ENCODE results near the gene LAMA4.

The LAMA4 gene

GRCh38 chr6:112180095-112180820 is 74.1 kb downstream of the LAMA4 start:
- Histone ChIP-seq H3K4me1 (ENCODE audit: control insufficient read depth in 1 of 2, insufficient read depth in 2 of 2, low read length in 2 of 2) (peaks cover 0 to 9% of the 10 kb centered on the region in 2 donors), H3K27ac (ENCODE audit: low read length) (no peak overlapping the region), H3K36me3 (ENCODE audit: control insufficient read depth in 1 of 2, insufficient read depth in 2 of 2, low read length in 2 of 2) (peaks cover 16 to 27% of the 10 kb centered on the region in 2 donors), H3K9me3 (ENCODE audit: control insufficient read depth in 1 of 2, low read length in 2 of 2) (no peaks in the 10 kb centered on the region), H3K27me3 (ENCODE audit: low read depth, low read length) (no peaks in the 10 kb centered on the region), H3K4me3 (ENCODE audit: low read depth in 1 of 2, low read length in 2 of 2) (no peak overlapping the region)

DNA sequence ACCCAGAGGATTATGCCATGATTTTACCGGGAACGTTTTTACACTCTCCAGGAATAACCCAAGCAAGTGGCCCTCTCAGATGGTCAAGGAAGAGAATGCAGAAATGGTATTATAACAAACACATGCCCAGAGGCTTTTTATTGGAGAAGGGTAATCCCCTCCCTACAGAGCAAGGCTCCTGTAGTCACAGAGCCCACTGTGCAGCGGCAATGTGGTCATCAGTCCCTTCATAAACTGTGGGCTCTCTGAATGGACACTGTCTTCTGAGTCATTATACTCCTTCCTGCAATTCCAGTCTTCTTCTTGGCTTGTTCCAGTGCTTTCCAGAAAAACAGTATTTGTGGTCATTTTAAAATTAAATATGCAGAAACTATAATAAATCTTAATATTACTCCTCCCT is 74.7 kb downstream of the LAMA4 start:
- H3K36me3 ChIP-seq (ENCODE audit: control insufficient read depth in 1 of 2, insufficient read depth in 2 of 2, low read length in 2 of 2), result peaks cover 22 to 29% of the 10 kb centered on the region in 2 donors
- H3K4me1 ChIP-seq (ENCODE audit: control insufficient read depth in 1 of 2, insufficient read depth in 2 of 2, low read length in 2 of 2), result peaks cover 0 to 9% of the 10 kb centered on the region in 2 donors
- H3K27me3 ChIP-seq (ENCODE audit: low read depth, low read length), result no peaks in the 10 kb centered on the region
- H3K9me3 ChIP-seq (ENCODE audit: control insufficient read depth in 1 of 2, low read length in 2 of 2), result no peaks in the 10 kb centered on the region
- no peak overlapping the region for H3K27ac ChIP-seq (ENCODE audit: low read length)
- no peak overlapping the region for H3K4me3 ChIP-seq (ENCODE audit: low read depth in 1 of 2, low read length in 2 of 2)

DNA sequence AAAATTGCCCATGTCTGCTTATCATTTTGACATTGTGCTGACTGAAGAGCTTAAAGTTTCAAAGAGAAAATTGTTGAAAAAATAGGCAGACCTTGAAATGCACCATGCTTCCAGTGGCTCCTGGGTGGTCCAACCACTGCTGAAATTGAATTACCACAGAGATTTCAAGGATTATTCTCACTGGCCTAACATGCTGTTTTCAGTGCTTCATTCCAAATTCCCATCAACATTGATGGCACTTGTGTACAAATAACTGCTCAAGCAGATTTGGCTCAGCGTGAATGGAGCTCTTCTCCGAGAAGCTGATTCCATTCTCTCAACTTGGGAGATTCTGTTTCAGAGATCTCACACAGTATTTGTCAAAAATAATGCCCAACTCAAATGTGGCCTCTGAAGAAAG is 75.5 kb downstream of the LAMA4 start:
- Histone ChIP-seq H3K27ac (ENCODE audit: low read length) (no peak overlapping the region), H3K27me3 (ENCODE audit: low read depth, low read length) (no peaks in the 10 kb centered on the region), H3K4me1 (ENCODE audit: control insufficient read depth in 1 of 2, insufficient read depth in 2 of 2, low read length in 2 of 2) (peaks cover 0 to 9% of the 10 kb centered on the region in 2 donors), H3K36me3 (ENCODE audit: control insufficient read depth in 1 of 2, insufficient read depth in 2 of 2, low read length in 2 of 2) (peaks cover 27 to 37% of the 10 kb centered on the region in 2 donors), H3K9me3 (ENCODE audit: control insufficient read depth in 1 of 2, low read length in 2 of 2) (no peaks in the 10 kb centered on the region), H3K4me3 (ENCODE audit: low read depth in 1 of 2, low read length in 2 of 2) (no peak overlapping the region)

GRCh38 chr6:112177092-112177491 is 77.3 kb downstream of the LAMA4 start:
- H3K36me3 ChIP-seq (ENCODE audit: control insufficient read depth in 1 of 2, insufficient read depth in 2 of 2, low read length in 2 of 2), result peaks cover 35 to 51% of the 10 kb centered on the region in 2 donors
- H3K4me3 ChIP-seq (ENCODE audit: low read depth in 1 of 2, low read length in 2 of 2), result no peak overlapping the region

DNA sequence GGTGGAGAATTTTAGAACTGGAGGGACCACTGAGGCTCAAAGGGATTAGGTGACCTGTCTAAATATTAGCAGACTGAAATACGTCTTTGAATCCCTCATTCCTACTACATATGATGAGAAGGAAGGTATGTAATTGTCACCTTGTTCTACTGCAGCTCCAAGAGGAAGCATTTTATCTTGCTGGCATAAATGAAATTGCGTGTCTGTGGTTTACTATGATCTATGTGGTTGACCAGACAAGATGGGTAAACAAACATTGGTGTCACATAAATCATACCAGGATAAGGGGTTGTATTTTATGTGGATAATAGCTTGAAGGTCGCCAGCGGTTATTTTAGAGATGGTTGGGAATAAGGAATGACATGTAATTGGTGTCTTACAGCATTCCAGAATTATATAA is 78.2 kb downstream of the LAMA4 start:
- H3K36me3 ChIP-seq (ENCODE audit: control insufficient read depth in 1 of 2, insufficient read depth in 2 of 2, low read length in 2 of 2), result peaks cover 42 to 59% of the 10 kb centered on the region in 2 donors
- no peaks in the 10 kb centered on the region for H3K27me3 ChIP-seq (ENCODE audit: low read depth, low read length)
- H3K9me3 ChIP-seq (ENCODE audit: control insufficient read depth in 1 of 2, low read length in 2 of 2), result no peaks in the 10 kb centered on the region
- peaks cover 0 to 9% of the 10 kb centered on the region in 2 donors for H3K4me1 ChIP-seq (ENCODE audit: control insufficient read depth in 1 of 2, insufficient read depth in 2 of 2, low read length in 2 of 2)
- H3K27ac ChIP-seq (ENCODE audit: low read length), result no peak overlapping the region
- no peak overlapping the region for H3K4me3 ChIP-seq (ENCODE audit: low read depth in 1 of 2, low read length in 2 of 2)

More at GRCh38 chr6:112177092-112177491, 77.3 kb downstream of the LAMA4 start:
- Histone ChIP-seq H3K27me3 (ENCODE audit: low read depth, low read length) (no peaks in the 10 kb centered on the region), H3K27ac (ENCODE audit: low read length) (no peak overlapping the region), H3K9me3 (ENCODE audit: control insufficient read depth in 1 of 2, low read length in 2 of 2) (no peaks in the 10 kb centered on the region), H3K4me1 (ENCODE audit: control insufficient read depth in 1 of 2, insufficient read depth in 2 of 2, low read length in 2 of 2) (peaks cover 0 to 9% of the 10 kb centered on the region in 2 donors)

- Histone ChIP-seq H3K27me3 (ENCODE audit: low read depth, low read length) (no peaks in the 10 kb centered on the region), H3K9me3 (ENCODE audit: control insufficient read depth in 1 of 2, low read length in 2 of 2) (no peaks in the 10 kb centered on the region), H3K4me1 (ENCODE audit: control insufficient read depth in 1 of 2, insufficient read depth in 2 of 2, low read length in 2 of 2) (no peaks in the 10 kb centered on the region), H3K4me3 (ENCODE audit: low read depth in 1 of 2, low read length in 2 of 2) (no peak overlapping the region), H3K36me3 (ENCODE audit: control insufficient read depth in 1 of 2, insufficient read depth in 2 of 2, low read length in 2 of 2) (peaks cover 69 to 86% of the 10 kb centered on the region in 2 donors), H3K27ac (ENCODE audit: low read length) (no peak overlapping the region)
These were observed 81.1 kb downstream of the LAMA4 start for GRCh38 chr6:112173221-112173804.

- Histone ChIP-seq H3K27ac (ENCODE audit: low read length) (no peak overlapping the region), H3K36me3 (ENCODE audit: control insufficient read depth in 1 of 2, insufficient read depth in 2 of 2, low read length in 2 of 2) (peaks cover 68 to 88% of the 10 kb centered on the region in 2 donors), H3K27me3 (ENCODE audit: low read depth, low read length) (no peaks in the 10 kb centered on the region), H3K4me3 (ENCODE audit: low read depth in 1 of 2, low read length in 2 of 2) (no peak overlapping the region), H3K4me1 (ENCODE audit: control insufficient read depth in 1 of 2, insufficient read depth in 2 of 2, low read length in 2 of 2) (no peaks in the 10 kb centered on the region), H3K9me3 (ENCODE audit: control insufficient read depth in 1 of 2, low read length in 2 of 2) (no peaks in the 10 kb centered on the region)
These were observed 81.8 kb downstream of the LAMA4 start for GRCh38 chr6:112172540-112172939.

- H3K9me3 ChIP-seq (ENCODE audit: control insufficient read depth in 1 of 2, low read length in 2 of 2), result no peaks in the 10 kb centered on the region
- no peak overlapping the region for H3K27ac ChIP-seq (ENCODE audit: low read length)
- no peak overlapping the region for H3K4me3 ChIP-seq (ENCODE audit: low read depth in 1 of 2, low read length in 2 of 2)
- no peaks in the 10 kb centered on the region for H3K27me3 ChIP-seq (ENCODE audit: low read depth, low read length)
- H3K4me1 ChIP-seq (ENCODE audit: control insufficient read depth in 1 of 2, insufficient read depth in 2 of 2, low read length in 2 of 2), result no peaks in the 10 kb centered on the region
- peaks cover 66 to 79% of the 10 kb centered on the region in 2 donors for H3K36me3 ChIP-seq (ENCODE audit: control insufficient read depth in 1 of 2, insufficient read depth in 2 of 2, low read length in 2 of 2)
These were observed 84.8 kb downstream of the LAMA4 start for GRCh38 chr6:112169541-112169940.

GRCh38 chr6:112163295-112164257 is 90.8 kb downstream of the LAMA4 start:
- Histone ChIP-seq H3K36me3 (ENCODE audit: control insufficient read depth in 1 of 2, insufficient read depth in 2 of 2, low read length in 2 of 2) (peaks cover 40 to 69% of the 10 kb centered on the region in 2 donors), H3K27ac (ENCODE audit: low read length) (peak overlapping the region; percentile 17), H3K9me3 (ENCODE audit: control insufficient read depth in 1 of 2, low read length in 2 of 2) (no peaks in the 10 kb centered on the region), H3K4me1 (ENCODE audit: control insufficient read depth in 1 of 2, insufficient read depth in 2 of 2, low read length in 2 of 2) (peaks cover 0 to 10% of the 10 kb centered on the region in 2 donors), H3K27me3 (ENCODE audit: low read depth, low read length) (no peaks in the 10 kb centered on the region), H3K4me3 (ENCODE audit: low read depth in 1 of 2, low read length in 2 of 2) (no peak overlapping the region)

- Histone ChIP-seq H3K9me3 (ENCODE audit: control insufficient read depth in 1 of 2, low read length in 2 of 2) (no peaks in the 10 kb centered on the region), H3K27ac (ENCODE audit: low read length) (no peak overlapping the region), H3K4me1 (ENCODE audit: control insufficient read depth in 1 of 2, insufficient read depth in 2 of 2, low read length in 2 of 2) (peaks cover 0 to 21% of the 10 kb centered on the region in 2 donors), H3K4me3 (ENCODE audit: low read depth in 1 of 2, low read length in 2 of 2) (no peak overlapping the region), H3K36me3 (ENCODE audit: control insufficient read depth in 1 of 2, insufficient read depth in 2 of 2, low read length in 2 of 2) (peaks cover 35 to 64% of the 10 kb centered on the region in 2 donors), H3K27me3 (ENCODE audit: low read depth, low read length) (no peaks in the 10 kb centered on the region)
These were observed 93.6 kb downstream of the LAMA4 start for GRCh38 chr6:112160745-112161144.

DNA sequence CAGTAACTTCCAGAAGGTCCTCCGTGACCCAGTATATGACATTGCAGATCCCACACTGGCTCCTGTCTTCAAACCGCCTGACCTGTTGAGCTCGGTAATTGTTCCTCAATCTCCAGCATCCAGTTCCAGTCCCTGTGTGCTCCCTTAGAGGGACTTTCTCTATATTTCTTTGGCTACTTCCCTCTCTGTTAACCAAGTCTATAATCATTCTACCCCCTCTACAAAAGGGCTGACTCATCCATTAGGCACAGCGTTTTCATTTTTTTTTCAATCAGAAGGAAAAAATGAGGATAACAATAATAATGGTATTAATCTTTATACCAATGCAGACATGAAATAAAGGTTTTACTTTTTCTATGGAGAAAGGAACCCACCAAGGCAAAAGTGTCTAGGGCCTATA is 97.7 kb downstream of the LAMA4 start:
- Histone ChIP-seq H3K36me3 (ENCODE audit: control insufficient read depth in 1 of 2, insufficient read depth in 2 of 2, low read length in 2 of 2) (peaks cover 12 to 33% of the 10 kb centered on the region in 2 donors), H3K9me3 (ENCODE audit: control insufficient read depth in 1 of 2, low read length in 2 of 2) (no peaks in the 10 kb centered on the region), H3K4me1 (ENCODE audit: control insufficient read depth in 1 of 2, insufficient read depth in 2 of 2, low read length in 2 of 2) (peaks cover 0 to 22% of the 10 kb centered on the region in 2 donors), H3K27me3 (ENCODE audit: low read depth, low read length) (no peaks in the 10 kb centered on the region), H3K4me3 (ENCODE audit: low read depth in 1 of 2, low read length in 2 of 2) (no peak overlapping the region), H3K27ac (ENCODE audit: low read length) (peak overlapping the region; percentile 24)
